ENCODE measurements around the gene WWOX.

WWOX gene

DNA sequence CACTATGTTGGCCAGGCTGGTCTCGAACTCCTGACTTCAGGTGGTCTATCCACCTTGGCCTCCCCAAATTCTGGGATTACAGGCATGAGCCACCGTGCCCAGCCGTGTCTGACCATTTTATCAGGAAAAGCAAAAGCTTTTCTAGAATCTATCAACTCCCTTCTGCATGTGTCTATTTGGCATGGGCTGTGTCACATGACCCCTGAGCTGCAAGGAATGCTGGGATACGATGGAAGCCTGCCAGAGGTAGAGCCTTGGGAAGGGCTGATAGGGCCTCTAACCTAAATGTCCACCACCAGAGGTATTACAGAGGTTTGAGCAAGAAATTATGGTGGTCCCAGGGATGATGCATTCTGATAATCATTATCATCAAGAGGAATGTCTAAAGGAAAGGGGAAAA lies 616.2 kb downstream of the WWOX start:
- H3K9ac ChIP-seq (ENCODE audit: insufficient read length), result no peak overlapping the region
- no peak overlapping the region for H3K4me3 ChIP-seq
- no peaks in the 10 kb centered on the region for H3K9me3 ChIP-seq (ENCODE audit: low read depth, low read length)
- TF ChIP-seq POLR2AphosphoS5 (IDR thresholded peaks at IDR 0.05; ENCODE audit: borderline replicate concordance, low read depth, low read length) (no peak), FOXP2 (optimal IDR thresholded peaks at IDR 0.05; ENCODE audit: control extremely low read depth, extremely low read length, insufficient read depth) (no peak), EZH2 (IDR thresholded peaks at IDR 0.05) (no peak)
- DNase-seq (ENCODE audit: low read depth, low spot score), result no peak
- no peaks in the 10 kb centered on the region for H3K36me3 ChIP-seq (ENCODE audit: insufficient read depth, low read length)
- H3K27ac ChIP-seq, result no peak overlapping the region

DNA sequence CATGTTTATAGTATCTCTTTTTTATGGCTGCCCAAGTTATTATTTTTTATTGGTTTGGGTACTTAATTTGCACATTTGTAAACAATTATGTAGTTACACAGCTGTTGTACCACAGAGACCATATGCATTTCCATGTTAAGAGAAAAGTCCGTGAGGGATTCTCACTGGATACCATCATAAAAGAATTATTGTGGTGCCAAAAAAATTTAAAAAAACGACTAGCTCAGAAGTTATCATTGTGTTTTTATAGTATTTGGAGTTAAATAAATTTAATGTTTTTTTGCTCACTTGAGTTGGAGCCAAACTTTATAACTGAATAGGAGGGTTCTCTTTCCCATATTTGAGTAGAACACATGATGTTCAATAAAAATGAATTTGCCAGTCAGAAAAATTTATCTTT lies 618.7 kb downstream of the WWOX start:
- no peak for TF ChIP-seq POLR2AphosphoS5 (IDR thresholded peaks at IDR 0.05; ENCODE audit: borderline replicate concordance, low read depth, low read length)
- no peak for TF ChIP-seq EZH2 (IDR thresholded peaks at IDR 0.05)
- no peak for TF ChIP-seq FOXP2 (optimal IDR thresholded peaks at IDR 0.05; ENCODE audit: control extremely low read depth, extremely low read length, insufficient read depth)
- no peak for DNase-seq (ENCODE audit: low read depth, low spot score)
- H3K9me3 ChIP-seq (ENCODE audit: low read depth, low read length), result no peaks in the 10 kb centered on the region
- H3K9ac ChIP-seq (ENCODE audit: insufficient read length), result no peak overlapping the region
- no peaks in the 10 kb centered on the region for H3K36me3 ChIP-seq (ENCODE audit: insufficient read depth, low read length)
- H3K27ac ChIP-seq, result no peak overlapping the region
- no peak overlapping the region for H3K4me3 ChIP-seq

DNA sequence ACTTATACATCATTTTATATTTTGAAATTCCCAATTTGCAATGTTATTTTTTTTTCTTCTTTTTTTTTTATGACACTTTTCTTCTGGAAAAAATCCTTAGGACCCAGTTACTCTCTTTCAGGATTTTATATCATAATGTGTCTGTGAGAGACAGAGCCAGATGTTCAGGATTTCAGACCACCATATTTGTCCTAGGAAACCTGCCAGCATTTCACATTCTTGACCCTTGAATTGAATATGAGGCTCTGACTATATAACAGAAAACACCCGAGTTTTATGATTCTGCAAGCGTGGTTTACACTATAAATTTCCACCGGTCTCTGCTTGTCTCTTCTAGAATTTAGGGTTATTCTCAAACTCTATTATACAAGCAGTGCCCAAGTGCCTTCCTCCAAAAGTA lies 621.0 kb downstream of the WWOX start:
- no peak for DNase-seq (ENCODE audit: low read depth, low spot score)
- Histone ChIP-seq H3K36me3 (ENCODE audit: insufficient read depth, low read length) (no peaks in the 10 kb centered on the region), H3K27ac (no peak overlapping the region), H3K9me3 (ENCODE audit: low read depth, low read length) (no peaks in the 10 kb centered on the region), H3K9ac (ENCODE audit: insufficient read length) (no peak overlapping the region), H3K4me3 (no peak overlapping the region)
- TF ChIP-seq POLR2AphosphoS5 (IDR thresholded peaks at IDR 0.05; ENCODE audit: borderline replicate concordance, low read depth, low read length) (no peak), EZH2 (IDR thresholded peaks at IDR 0.05) (no peak), FOXP2 (optimal IDR thresholded peaks at IDR 0.05; ENCODE audit: control extremely low read depth, extremely low read length, insufficient read depth) (no peak)

DNA sequence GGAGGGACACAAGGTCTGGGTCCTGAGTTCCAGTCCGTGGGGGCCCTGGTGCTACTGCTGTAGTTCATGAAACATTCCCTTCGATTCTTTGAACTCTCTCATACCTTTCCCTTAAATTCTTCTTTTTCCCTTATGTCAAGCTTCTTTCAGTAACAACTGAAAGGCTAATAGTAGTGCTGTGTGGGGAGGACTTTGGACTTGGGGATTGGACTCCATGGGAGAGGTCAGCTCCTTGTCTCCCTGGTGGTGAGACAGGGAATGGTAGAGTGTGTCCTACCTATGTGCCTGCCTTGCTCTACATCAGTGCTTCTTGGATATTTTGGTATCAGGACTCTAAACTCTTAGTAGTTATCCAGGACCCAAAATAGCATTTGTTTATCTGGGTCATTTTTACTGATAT lies 628.1 kb downstream of the WWOX start:
- DNase-seq (ENCODE audit: low read depth, low spot score), result no peak
- no peak overlapping the region for H3K9ac ChIP-seq (ENCODE audit: insufficient read length)
- no peaks in the 10 kb centered on the region for H3K9me3 ChIP-seq (ENCODE audit: low read depth, low read length)
- no peak overlapping the region for H3K27ac ChIP-seq
- H3K36me3 ChIP-seq (ENCODE audit: insufficient read depth, low read length), result no peaks in the 10 kb centered on the region
- TF ChIP-seq POLR2AphosphoS5 (IDR thresholded peaks at IDR 0.05; ENCODE audit: borderline replicate concordance, low read depth, low read length), result no peak
- no peak for TF ChIP-seq EZH2 (IDR thresholded peaks at IDR 0.05)
- TF ChIP-seq FOXP2 (optimal IDR thresholded peaks at IDR 0.05; ENCODE audit: control extremely low read depth, extremely low read length, insufficient read depth), result no peak
- H3K4me3 ChIP-seq, result no peak overlapping the region

DNA sequence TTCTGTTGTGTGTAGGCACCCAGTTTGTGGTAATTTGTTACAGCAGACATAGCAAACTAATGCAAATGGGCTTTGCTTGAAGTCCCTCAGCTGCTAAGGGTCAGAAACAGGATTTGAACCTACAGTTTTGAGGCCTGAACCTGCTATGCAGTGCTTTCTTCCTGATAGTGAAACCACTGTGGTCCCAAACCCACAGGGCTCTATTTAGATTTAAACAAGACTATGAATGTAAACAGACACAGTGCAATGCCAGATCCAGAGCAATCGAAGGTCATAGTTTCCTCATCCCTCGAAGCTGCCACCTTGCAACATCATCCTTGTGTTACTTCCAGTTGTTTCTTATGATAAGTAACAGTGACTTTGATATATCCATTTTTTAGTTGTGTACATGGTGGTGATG lies 630.2 kb downstream of the WWOX start:
- Histone ChIP-seq H3K9ac (ENCODE audit: insufficient read length) (no peak overlapping the region), H3K4me3 (no peak overlapping the region), H3K9me3 (ENCODE audit: low read depth, low read length) (no peaks in the 10 kb centered on the region), H3K27ac (no peak overlapping the region), H3K36me3 (ENCODE audit: insufficient read depth, low read length) (no peaks in the 10 kb centered on the region)
- TF ChIP-seq POLR2AphosphoS5 (IDR thresholded peaks at IDR 0.05; ENCODE audit: borderline replicate concordance, low read depth, low read length) (no peak), EZH2 (IDR thresholded peaks at IDR 0.05) (no peak), FOXP2 (optimal IDR thresholded peaks at IDR 0.05; ENCODE audit: control extremely low read depth, extremely low read length, insufficient read depth) (no peak)
- DNase-seq (ENCODE audit: low read depth, low spot score), result no peak

DNA sequence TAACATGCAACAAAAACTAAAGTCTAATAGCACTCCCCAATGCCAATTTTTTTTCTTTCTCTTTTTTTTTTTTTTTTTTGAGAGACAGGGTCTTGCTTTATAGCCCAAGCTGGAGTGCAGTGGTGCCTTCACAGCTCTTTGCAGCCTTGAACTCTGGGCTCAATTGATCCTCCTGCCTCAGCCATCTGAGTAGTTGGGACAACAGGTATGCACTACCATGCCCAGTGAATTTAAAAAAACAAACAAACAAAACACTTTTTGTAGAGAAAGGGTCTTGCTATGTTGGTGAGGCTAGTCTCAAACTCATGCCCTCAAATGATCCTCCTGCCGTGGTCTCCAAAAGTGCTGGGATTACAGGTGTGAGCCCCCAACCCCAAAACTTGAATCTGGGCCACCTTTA lies 632.3 kb downstream of the WWOX start:
- no peaks in the 10 kb centered on the region for H3K9me3 ChIP-seq (ENCODE audit: low read depth, low read length)
- H3K9ac ChIP-seq (ENCODE audit: insufficient read length), result no peak overlapping the region
- no peak overlapping the region for H3K27ac ChIP-seq
- DNase-seq (ENCODE audit: low read depth, low spot score), result no peak
- no peaks in the 10 kb centered on the region for H3K36me3 ChIP-seq (ENCODE audit: insufficient read depth, low read length)
- no peak overlapping the region for H3K4me3 ChIP-seq
- TF ChIP-seq EZH2 (IDR thresholded peaks at IDR 0.05), result no peak
- TF ChIP-seq FOXP2 (optimal IDR thresholded peaks at IDR 0.05; ENCODE audit: control extremely low read depth, extremely low read length, insufficient read depth), result no peak
- no peak for TF ChIP-seq POLR2AphosphoS5 (IDR thresholded peaks at IDR 0.05; ENCODE audit: borderline replicate concordance, low read depth, low read length)

DNA sequence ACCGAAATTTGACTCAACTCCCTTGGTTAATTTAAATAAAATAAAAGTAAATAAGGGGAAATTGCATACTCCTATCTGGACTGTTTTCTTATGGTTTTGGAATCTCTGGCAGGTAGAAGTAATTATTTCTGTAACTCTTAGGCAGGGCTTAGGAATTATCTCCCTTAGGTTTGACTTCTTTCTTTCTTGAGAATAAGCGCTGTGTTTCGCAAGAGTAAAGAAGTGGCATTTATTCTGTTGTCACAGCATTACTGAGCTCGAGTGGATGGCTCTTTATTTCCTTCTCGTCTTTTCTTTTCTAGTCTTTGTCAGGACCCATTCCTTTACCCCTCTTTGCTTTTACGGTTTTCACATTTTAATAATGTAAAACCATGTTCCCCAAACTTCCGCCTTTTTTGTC lies 633.2 kb downstream of the WWOX start:
- no peak overlapping the region for H3K9ac ChIP-seq (ENCODE audit: insufficient read length)
- no peaks in the 10 kb centered on the region for H3K9me3 ChIP-seq (ENCODE audit: low read depth, low read length)
- no peak overlapping the region for H3K4me3 ChIP-seq
- TF ChIP-seq EZH2 (IDR thresholded peaks at IDR 0.05) (no peak), POLR2AphosphoS5 (IDR thresholded peaks at IDR 0.05; ENCODE audit: borderline replicate concordance, low read depth, low read length) (no peak), FOXP2 (optimal IDR thresholded peaks at IDR 0.05; ENCODE audit: control extremely low read depth, extremely low read length, insufficient read depth) (no peak)
- H3K36me3 ChIP-seq (ENCODE audit: insufficient read depth, low read length), result no peaks in the 10 kb centered on the region
- no peak overlapping the region for H3K27ac ChIP-seq
- DNase-seq (ENCODE audit: low read depth, low spot score), result no peak

DNA sequence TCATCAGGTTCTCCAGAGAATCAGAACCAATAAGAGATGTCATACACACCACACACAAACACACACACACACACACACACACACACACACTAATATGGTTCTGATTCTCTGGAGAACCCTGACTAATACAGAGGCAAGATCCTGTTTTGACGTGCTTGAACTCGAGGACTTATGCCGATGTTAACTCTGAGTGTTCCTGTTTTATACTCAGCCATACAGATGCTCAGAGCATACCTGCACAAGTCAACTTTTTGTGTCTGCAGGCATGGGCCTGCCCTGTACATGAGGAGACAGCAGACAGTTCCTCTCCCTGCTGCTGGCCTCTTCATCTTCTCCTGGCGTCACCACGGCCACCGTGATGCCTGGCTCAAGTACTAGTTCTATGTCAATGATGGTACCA lies 635.9 kb downstream of the WWOX start:
- TF ChIP-seq FOXP2 (optimal IDR thresholded peaks at IDR 0.05; ENCODE audit: control extremely low read depth, extremely low read length, insufficient read depth) (no peak), EZH2 (IDR thresholded peaks at IDR 0.05) (no peak), POLR2AphosphoS5 (IDR thresholded peaks at IDR 0.05; ENCODE audit: borderline replicate concordance, low read depth, low read length) (no peak)
- Histone ChIP-seq H3K4me3 (no peak overlapping the region), H3K9me3 (ENCODE audit: low read depth, low read length) (no peaks in the 10 kb centered on the region), H3K9ac (ENCODE audit: insufficient read length) (no peak overlapping the region), H3K36me3 (ENCODE audit: insufficient read depth, low read length) (no peaks in the 10 kb centered on the region), H3K27ac (no peak overlapping the region)
- no peak for DNase-seq (ENCODE audit: low read depth, low spot score)

DNA sequence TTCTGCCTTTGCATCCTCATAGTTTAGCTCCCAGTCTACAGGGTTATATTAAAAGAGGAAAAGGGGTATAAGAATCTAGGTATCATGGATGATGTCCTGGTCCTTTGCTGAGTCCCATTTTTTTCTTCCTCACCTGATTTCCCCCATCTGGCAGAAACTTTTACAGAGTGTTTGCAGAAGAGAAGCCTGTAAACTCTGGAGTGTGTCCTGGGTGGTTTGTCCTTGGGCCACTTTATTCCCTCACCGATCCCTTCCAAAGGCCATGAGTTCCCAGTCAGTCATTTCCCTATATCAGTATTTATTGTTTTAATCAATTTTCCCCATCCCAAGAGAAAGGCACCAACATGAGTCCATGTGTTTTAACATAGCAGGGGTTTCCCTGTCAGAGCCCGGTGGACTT lies 638.2 kb downstream of the WWOX start:
- no peak for TF ChIP-seq EZH2 (IDR thresholded peaks at IDR 0.05)
- TF ChIP-seq POLR2AphosphoS5 (IDR thresholded peaks at IDR 0.05; ENCODE audit: borderline replicate concordance, low read depth, low read length), result no peak
- TF ChIP-seq FOXP2 (optimal IDR thresholded peaks at IDR 0.05; ENCODE audit: control extremely low read depth, extremely low read length, insufficient read depth), result no peak
- no peaks in the 10 kb centered on the region for H3K9me3 ChIP-seq (ENCODE audit: low read depth, low read length)
- H3K27ac ChIP-seq, result no peak overlapping the region
- DNase-seq (ENCODE audit: low read depth, low spot score), result no peak
- no peaks in the 10 kb centered on the region for H3K36me3 ChIP-seq (ENCODE audit: insufficient read depth, low read length)
- no peak overlapping the region for H3K9ac ChIP-seq (ENCODE audit: insufficient read length)
- no peak overlapping the region for H3K4me3 ChIP-seq

Data from SK-N-MC (cell line).